ENCODE data around the gene SACM1L. TPM values are rescaled to one million over a fixed set of nuclear protein-coding genes. Genes with fewer than 3 reads are reported as not detected.
"Not testable (repeated sequence)": the region's sequence is repeated elsewhere in the genome, so short reads cannot be mapped to it uniquely, and the experiment has no call there.

SACM1L gene
- total RNA-seq, 1 donor from 2014 or later, result 45.1 TPM

- DNase-seq (ENCODE audit: low spot score), result no peak
Observed at GRCh38 chr3:45691842-45692241, 2.6 kb downstream of the SACM1L start.

DNA sequence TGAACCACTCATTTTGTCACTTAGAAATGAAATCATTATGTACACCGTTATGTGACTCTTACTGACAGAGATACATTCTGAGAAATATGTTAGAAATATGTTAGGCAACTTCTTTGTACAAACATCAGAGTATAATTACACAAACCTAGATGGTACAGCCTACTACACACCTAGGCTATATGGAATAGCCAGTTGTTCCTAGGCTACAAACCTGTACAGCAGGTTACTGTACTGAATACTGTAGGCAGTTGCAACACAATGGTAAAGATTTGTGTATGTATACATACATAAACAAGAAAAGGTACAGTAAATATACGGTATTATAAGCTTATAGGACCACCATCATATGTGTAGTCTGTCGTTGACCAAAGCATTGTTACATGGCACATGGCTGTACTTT, 3.7 kb downstream of the SACM1L start:
- no peak for DNase-seq (ENCODE audit: low spot score)

DNA sequence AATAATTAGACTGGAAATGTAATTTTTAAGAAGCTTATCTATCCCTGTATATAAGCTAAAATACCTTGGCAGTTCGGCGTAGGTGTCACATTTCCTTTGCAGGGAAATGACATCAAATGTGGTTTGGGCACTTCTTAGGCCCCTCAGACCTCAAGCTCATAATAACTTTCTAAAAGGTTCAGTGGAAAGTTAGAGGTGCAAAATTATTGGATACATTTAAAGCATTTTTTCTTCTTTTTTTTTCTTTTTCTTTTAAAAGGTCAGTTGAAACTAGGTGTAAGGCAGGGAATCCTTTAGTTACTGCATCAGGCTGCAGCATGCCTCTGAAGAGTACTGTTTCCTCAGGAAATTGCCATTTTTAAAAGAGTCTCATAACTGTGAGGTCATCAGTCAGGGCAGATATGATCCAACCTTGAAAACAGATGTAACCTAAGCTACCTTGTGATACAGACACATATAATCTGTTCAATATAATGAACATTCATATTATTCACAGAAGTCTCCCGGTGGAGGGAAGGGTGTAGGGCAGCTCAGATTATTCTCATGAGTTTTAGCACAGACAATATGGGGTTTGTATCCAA, 4.8 kb downstream of the SACM1L start:
- DNase-seq (ENCODE audit: low spot score), result no peak

DNA sequence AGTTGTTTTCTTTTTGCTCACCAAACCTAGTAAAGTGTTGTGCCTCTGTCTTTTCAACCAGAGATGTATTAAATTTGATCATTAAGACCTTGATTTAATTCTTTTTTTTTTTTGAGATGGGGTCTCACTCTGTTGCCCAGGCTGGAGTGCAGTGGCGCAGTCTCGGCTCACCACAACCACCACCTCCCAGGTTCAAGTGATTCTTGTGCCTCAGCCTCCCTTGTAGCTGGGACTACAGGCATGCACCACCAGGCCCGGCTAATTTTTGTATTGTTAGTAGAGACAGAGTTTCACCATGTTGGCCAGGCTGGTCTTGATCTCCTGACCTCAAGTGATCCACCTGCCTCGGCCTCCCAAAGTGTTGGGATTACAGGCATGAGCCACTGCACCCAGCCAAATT, 6.0 kb downstream of the SACM1L start:
- DNase-seq (ENCODE audit: low spot score), result not testable (repeated sequence)

- DNase-seq (ENCODE audit: low spot score), result no peak
Observed at GRCh38 chr3:45700570-45701073, 11.4 kb downstream of the SACM1L start.

- DNase-seq (ENCODE audit: low spot score), result no peak
Observed at GRCh38 chr3:45701172-45701867, 12.1 kb downstream of the SACM1L start.

- no peak for DNase-seq (ENCODE audit: low spot score)
Observed at GRCh38 chr3:45704301-45704943, 15.2 kb downstream of the SACM1L start.

DNA sequence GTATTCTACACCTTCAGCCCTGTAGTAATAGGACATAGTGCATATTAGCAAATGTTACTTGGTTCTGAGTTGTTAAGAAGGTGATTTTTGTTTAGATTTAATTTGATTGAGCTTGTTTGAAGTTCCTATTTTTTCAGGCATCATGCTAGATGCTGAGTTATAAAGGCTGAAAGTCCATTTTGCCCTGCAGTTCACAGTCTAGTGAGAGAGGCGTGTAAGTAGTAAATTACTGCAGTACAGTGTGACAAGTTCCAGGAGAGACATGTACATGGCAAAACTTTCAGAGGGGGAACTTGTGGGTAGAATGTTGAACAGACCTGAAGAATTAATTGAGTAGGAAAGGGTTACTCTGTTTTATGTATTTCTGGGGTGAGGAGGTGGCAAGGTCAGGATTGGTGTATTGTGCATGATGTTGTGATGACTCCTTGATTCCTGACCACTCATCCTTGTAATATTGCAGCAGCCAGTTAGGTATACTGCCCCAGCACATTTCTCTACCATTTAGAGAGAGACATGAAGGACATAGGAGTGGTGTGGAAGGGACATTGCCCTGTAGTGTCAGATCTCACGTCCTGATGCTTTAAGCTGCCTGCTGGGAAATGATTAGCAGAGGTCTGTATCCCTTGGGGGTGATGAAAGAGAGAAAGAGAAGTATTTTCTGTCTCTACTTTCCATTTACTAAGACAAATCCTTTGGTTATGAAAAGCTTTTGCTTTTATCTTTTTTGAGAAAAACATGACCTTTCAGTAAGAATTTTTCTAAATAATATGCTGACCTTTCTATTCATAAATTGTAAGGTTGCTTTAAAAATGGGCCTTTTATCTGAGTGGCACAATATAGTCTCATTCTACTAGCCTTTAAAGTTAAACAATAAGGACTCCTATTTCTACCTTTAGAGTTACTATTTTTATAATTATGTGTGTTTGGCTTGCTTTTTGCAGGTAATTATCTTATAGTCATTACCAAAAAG, 16.9 kb downstream of the SACM1L start:
- no peak for DNase-seq (ENCODE audit: low spot score)

DNA sequence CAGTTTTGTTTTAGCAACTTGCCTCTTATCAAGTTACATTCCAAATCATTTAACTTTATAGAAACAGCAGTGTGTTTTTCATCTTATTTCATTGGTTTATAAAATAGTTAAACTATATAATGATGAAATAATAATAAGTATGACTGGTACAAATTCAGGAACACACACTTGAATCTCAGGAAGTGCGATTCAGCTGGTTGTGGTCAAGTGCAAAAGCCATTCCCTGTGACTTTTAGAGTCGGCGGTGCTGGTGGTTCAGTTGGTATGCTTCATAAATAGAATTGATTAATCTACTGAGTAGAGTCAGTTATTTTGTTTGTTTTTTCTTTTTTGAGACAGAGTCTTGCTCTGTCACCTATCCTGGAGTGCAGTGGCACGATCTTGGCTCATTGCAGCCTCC, 22.7 kb downstream of the SACM1L start:
- DNase-seq (ENCODE audit: low spot score), result no peak

DNA sequence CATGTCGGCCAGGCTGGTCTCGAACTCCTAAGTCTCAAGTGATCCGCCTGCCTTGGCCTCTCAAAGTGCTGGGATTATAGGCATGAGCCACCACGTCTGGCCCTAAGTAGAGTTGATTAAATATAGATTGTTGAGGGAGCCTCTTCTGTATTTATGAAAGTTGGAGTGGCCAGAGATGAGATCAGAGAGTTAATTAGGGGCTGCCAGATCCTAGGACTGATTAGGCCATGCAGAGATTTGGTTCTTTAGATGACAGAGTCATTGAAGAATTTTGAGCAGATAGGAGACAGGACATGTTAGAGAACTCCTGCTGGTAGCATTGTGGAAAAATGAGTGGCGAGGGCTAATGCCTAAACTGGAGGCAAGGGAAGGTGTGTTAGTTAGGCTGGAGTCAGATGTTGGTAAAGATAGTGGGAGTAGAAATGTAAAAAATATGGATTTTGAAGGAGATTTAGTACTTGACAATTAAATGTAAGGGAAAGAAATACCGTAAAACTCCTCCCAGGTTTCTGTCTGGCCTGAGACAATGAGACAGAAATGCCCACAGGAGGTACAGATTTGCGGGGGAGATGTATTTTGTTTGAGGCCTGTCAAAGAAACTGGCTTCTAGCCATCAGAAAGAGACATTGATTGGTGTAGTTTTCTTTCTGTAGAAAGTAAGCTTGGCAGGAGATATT, 23.4 kb downstream of the SACM1L start:
- DNase-seq (ENCODE audit: low spot score), result no peak

DNA sequence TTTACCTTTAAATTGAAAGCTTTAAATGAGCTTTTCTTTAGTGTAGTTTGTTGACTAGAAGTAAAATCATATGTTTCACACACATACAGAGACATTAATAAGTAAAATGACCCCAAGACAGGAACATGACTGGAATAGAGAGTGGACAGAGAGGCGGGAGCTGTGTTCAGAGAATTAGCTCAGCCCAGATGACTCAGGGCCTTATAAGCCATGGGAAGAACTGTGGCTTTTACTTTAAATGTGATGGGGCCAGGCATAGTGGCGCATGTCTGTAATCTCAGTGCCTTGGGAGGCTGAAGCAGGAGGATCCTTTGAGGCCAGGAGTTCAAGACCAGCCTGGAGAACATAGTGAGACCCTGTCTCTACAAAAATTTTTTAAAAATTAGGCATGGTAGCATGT, 26.7 kb downstream of the SACM1L start:
- DNase-seq (ENCODE audit: low spot score), result no peak

GRCh38 chr3:45716790-45717336, 27.7 kb downstream of the SACM1L start:
- no peak for DNase-seq (ENCODE audit: low spot score)

DNA sequence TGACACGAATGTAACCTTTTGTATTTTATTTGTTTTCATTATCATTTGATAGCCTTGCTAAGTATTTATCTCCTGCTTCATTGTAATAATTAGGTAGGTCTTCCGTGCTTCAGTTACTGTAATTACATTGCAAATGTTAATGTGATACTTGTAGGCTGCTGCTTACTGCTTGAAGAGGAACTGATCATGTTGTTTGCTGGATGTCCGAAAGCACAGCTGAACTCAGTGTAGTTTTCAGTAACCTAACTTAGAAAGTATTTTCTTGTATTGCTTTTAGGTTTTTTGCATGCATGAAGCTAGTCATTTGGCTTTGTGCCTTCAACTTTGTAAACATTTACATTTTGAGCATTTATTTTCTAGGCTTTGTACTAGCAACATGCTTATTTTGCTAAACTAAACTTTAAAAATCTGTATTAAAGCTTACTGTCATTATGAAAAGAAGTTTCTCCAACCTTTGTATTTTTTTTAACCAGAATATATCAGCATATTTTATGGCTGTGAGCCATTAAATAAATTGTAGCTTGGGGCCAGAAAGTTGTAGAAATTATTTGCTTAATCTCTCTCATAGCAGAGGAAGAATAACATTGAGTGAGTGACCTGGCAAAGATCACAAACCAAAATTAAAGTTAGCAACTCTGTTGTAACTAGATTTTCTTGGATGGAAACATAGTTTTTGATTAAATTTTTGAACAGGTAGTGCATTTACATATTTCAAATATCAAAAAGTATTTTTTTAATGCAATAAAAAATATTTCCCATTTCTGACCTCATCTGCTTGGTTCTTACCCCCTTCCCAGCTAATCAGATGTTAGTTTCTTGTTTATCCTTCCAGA, 30.7 kb downstream of the SACM1L start:
- DNase-seq (ENCODE audit: low spot score), result no peak

GRCh38 chr3:45724911-45725310, 35.7 kb downstream of the SACM1L start:
- DNase-seq (ENCODE audit: low spot score), result no peak

- no peak for DNase-seq (ENCODE audit: low spot score)
Observed at GRCh38 chr3:45729614-45730013, 40.4 kb downstream of the SACM1L start.

DNA sequence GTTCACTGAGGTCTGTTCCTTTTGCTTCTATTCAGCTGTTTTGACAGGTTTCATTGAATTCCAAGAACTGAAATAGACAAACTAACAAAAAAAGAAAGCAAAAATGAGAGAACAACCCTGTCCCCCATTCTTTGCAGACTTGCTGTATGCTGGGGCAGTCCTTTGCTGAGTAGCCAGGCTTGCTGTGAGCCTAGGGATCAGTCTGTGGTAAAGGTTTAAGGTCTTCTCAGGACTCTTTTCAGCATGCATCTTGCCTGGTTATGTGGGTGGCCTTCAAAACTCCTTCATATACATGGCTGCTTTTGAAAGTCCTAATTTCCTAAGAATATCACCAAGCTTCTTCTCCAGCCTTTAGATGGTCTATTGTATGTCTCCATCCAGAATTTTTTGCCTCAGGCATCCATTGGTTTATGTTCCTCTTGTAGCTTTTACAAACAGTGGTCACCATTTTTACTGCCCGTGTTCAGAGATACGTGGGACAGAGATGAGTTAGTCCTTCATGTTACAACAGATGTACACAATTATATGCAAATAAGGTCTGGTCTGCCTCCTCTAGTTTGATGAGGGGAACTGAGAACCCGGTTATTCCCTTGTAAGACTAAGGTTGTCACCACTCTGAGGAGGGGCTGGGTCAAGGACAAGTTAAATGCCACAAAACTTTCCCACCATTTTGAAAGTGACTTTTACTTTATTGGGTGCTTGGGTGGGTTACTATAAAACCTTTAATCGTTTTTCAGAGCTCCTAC, 41.4 kb downstream of the SACM1L start:
- no peak for DNase-seq (ENCODE audit: low spot score)

DNA sequence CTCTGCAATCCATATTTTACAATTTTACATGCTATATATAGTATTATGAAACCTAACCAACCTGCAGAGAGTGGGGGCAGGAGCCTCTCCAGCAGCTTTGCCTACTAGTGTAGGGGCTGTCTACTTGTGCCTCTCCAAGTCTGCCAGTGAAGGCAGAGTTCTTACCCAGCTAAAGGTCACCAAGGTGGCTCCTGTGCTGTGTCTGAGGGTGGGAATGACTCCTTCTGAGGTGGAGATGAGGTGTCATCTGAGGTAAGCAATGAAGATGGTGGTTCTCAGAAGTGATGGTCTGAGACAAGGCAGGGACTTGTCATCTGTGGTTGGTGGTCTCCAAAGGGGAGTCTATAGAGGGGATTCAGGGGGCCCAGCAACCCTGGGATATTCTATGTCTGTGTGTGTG, 47.5 kb downstream of the SACM1L start:
- DNase-seq (ENCODE audit: low spot score), result no peak

- no peak for DNase-seq (ENCODE audit: low spot score)
Observed at GRCh38 chr3:45737234-45737633, 48.0 kb downstream of the SACM1L start.

DNA sequence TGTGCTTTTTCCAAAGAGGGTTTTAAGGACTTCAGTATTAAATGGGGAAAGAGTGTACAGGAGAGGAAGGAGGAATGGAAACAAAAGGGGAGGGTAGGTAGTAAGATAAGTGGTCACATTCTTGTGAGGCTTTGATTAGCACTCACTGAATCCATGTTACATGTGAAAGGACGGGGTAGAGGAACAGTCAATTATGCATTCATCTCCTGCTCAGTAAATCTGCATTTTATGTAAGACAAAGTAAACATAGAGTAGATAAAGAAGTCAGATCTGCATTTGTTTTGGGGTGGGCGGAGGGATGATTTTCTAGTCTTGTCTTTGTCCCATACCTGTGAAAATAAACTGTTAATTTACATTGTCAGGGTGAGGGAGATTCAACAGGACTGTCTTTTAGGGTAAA, 50.8 kb downstream of the SACM1L start:
- no peak for DNase-seq (ENCODE audit: low spot score)
